SK-N-MC (cell line): ENCODE data around the gene GTPBP1.

Experiments
- DNase-seq: peaks from one replicate; pipeline ENCODE4 v3.0.0-alpha.2; 2011; ENCODE audit warnings: low read depth, low spot score
- H3K27ac ChIP-seq: fragments of 200-600 bp; sonication (generic); 2 replicates; pipeline ENCODE4 v1.5.1; 2016; ENCODE audit warnings: mixed run types
- H3K36me3 ChIP-seq: fragments of 200-600 bp; sonication (generic); 2 replicates; pipeline ENCODE4 v1.6.1; 2017; ENCODE audit warnings: antibody characterized with exemption, low read length, mixed read lengths; ENCODE audit not compliant: insufficient read depth
- H3K4me3 ChIP-seq: fragments of 200-600 bp; sonication (generic); 2 replicates; pipeline ENCODE4 v1.5.1; 2016
- H3K9ac ChIP-seq: fragments of 200-600 bp; sonication (generic); 2 replicates; pipeline ENCODE4 v1.8.0; 2017; ENCODE audit warnings: mixed run types, mixed read lengths; ENCODE audit not compliant: insufficient read length
- H3K9me3 ChIP-seq: fragments of 200-600 bp; sonication (generic); 2 replicates; pipeline ENCODE4 v1.6.1; 2017; ENCODE audit warnings: low read depth, mild to moderate bottlenecking, antibody characterized with exemption, low read length, moderate library complexity, mixed read lengths
- EZH2 ChIP-seq: fragments of 200-600 bp; sonication (generic); IDR thresholded peaks from one replicate; pipeline ENCODE4 v1.6.1; 2017; ENCODE audit warnings: antibody characterized with exemption
- FOXP2 ChIP-seq: optimal IDR thresholded peaks from 2 replicates; pipeline ENCODE3; 2011; ENCODE audit warnings: mild to moderate bottlenecking, moderate library complexity; ENCODE audit not compliant: insufficient read depth; ENCODE audit errors: extremely low read length, control extremely low read depth
- POLR2AphosphoS5 ChIP-seq: IDR thresholded peaks from 2 replicates; pipeline ENCODE4 v1.6.1; 2012; ENCODE audit warnings: mild to moderate bottlenecking, low read depth, low read length, borderline replicate concordance

The GTPBP1 gene

DNA sequence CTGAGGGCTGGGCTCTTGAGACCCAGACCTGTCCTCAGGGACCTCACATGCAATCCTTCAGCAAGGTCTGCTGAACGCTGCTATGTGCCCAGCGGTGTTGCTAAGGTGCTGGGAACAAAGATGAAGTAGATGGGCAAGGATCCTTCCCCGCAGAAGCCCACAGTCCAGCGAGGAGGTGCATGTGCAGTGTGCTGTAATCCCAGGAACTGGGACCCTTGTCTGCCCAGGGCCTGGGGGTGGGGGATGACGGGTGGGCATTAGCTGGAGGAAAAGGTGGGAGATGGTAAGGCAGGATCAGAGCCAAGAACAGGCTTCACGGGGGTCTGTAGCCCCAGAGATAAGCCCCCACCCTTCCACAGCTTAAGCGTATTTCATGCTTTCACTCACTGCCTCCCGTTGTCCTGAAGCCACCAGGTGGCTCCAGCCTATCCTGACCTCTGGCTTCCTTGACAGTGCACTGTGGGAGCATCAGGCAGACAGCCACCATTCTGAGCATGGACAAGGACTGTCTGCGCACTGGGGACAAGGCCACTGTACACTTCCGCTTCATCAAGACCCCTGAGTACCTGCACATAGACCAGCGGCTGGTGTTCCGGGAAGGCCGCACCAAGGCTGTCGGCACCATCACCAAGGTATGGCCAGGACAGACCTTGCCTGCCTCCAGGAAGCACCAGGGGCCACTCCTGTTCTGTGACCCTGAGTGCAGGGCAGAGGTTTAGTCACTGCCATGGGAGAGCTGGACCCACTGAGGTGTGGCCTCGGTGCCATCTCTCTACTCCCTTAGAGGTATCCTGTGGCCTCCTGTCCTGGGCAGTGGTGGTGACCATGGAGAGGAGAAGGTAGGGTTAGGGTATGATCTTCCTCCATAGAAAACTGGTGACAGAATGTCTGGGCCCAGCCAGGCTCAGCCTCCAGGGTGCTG is 22.0 kb downstream of the GTPBP1 start:
- H3K4me3 ChIP-seq: no peak overlapping the region
- no peak overlapping the region for H3K9ac ChIP-seq
- no peaks in the 10 kb centered on the region for H3K9me3 ChIP-seq
- peaks cover 86% of the 10 kb centered on the region for H3K36me3 ChIP-seq
- no peak for DNase-seq
- no peak overlapping the region for H3K27ac ChIP-seq
- TF ChIP-seq POLR2AphosphoS5: no peak
- TF ChIP-seq FOXP2: no peak
- no peak for TF ChIP-seq EZH2

DNA sequence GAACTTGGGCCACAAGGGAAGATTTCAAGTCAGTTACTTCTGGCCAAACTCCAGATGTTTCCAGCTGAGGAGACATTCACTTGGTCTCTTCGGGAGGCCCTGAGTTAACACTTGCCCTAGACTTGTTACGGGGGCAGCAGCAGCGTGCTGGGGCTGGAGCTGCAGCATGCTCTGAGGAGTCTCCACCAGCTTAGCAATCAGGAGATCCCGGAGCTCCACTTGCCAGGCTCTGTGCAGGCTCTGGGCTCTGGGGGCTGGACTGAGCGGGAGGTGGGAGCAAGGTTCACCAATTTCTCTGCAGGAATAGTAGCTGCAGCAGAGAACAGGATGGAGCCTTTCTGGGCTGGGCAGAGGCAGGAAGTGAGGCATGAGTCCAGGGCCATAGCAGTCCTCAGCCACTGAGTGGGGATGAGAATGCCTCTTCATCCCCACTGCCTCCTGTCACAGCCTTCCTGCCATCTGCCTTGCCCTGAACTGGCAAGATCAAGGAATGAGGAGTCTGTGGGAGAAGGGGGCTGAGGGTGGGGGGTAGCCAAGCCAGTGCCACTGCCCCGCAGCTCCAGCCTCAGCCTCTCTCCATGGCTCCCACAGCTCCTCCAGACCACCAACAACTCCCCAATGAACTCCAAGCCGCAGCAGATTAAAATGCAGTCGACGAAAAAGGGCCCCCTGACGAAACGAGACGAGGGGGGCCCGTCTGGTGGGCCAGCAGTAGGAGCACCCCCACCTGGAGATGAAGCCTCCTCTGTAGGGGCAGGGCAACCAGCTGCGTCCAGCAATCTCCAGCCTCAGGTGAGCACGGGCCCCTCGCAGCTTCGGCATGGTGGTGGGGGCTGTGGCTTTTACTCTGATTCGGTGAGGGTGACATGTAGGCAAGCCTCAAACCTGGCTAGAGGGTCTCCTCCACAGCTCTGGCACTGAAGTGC is 23.4 kb downstream of the GTPBP1 start:
- no peak for TF ChIP-seq EZH2
- no peak for TF ChIP-seq POLR2AphosphoS5
- TF ChIP-seq FOXP2: no peak
- DNase-seq: no peak
- Histone ChIP-seq H3K27ac (no peak overlapping the region), H3K9me3 (no peaks in the 10 kb centered on the region), H3K9ac (no peak overlapping the region), H3K36me3 (peaks cover 85% of the 10 kb centered on the region), H3K4me3 (no peak overlapping the region)

DNA sequence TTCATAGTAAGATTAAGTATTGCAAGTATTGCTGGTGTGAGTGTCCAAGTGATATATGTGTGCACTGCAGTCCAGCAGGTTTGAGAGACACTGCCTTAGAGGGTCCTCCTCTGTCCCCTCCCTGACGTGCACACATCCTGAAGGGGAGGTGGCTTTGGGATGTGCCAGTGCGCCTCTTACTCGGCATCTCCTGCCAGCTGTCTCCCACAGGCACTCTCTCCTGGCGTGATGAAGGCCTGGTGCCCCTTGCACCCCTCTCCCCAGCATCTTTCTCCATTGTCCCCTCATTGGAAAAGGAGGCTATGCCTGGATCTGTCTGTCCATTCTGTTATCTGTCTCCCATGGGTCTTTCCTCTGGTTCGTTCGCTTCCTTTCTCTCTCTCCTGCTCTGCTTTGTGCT is 24.2 kb downstream of the GTPBP1 start:
- Histone ChIP-seq H3K4me3 (no peak overlapping the region), H3K27ac (no peak overlapping the region), H3K9me3 (no peaks in the 10 kb centered on the region), H3K9ac (no peak overlapping the region), H3K36me3 (peaks cover 81% of the 10 kb centered on the region)
- TF ChIP-seq EZH2: no peak
- TF ChIP-seq POLR2AphosphoS5: no peak
- TF ChIP-seq FOXP2: no peak
- DNase-seq: no peak

DNA sequence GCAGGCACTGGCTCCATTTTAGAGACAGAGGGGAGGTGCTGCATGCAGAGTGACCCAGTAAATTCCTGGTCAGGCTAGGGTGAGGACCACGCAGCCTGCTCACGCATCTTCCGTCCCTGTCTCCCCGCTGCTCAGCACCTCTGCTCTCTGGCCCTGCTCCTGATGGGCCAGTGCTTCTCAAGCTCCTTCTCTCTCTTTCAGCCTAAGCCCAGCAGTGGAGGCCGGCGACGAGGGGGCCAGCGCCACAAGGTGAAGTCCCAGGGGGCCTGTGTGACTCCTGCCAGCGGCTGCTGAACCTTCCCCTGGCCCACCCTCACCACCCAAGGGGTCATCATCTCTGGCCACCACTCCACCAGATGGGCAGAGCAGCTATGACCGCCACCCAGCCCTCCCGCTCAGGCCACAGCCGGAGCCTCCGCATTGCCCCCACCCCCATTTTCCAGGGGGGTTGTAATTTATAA is 24.7 kb downstream of the GTPBP1 start:
- no peak overlapping the region for H3K27ac ChIP-seq
- no peak overlapping the region for H3K9ac ChIP-seq
- no peak for DNase-seq
- H3K36me3 ChIP-seq: peaks cover 76% of the 10 kb centered on the region
- H3K4me3 ChIP-seq: no peak overlapping the region
- TF ChIP-seq FOXP2 (no peak), POLR2AphosphoS5 (no peak), EZH2 (no peak)
- no peaks in the 10 kb centered on the region for H3K9me3 ChIP-seq

DNA sequence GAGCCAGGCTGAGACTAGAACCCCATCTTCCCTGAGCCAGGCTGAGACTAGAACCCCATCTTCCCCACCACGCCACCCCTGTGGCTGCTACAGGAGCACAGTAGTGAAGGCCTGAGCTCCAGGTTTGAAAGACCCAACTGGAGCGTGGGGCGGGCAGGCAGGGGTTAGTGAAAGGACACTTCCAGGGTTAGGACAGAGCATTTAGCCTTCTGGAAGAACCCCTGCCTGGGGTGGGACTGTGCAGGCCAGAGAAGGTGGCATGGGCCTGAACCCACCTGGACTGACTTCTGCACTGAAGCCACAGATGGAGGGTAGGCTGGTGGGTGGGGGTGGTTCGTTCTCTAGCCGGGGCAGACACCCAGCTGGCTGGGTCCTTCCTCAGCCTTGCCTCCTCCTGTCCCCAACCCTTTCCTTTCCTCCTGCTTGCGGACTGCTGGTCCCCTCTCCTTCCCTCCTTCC is 26.0 kb downstream of the GTPBP1 start:
- Histone ChIP-seq H3K9ac (no peak overlapping the region), H3K36me3 (peaks cover 68% of the 10 kb centered on the region), H3K27ac (no peak overlapping the region), H3K4me3 (no peak overlapping the region), H3K9me3 (no peaks in the 10 kb centered on the region)
- TF ChIP-seq POLR2AphosphoS5: no peak
- no peak for TF ChIP-seq FOXP2
- TF ChIP-seq EZH2: no peak
- no peak for DNase-seq

DNA sequence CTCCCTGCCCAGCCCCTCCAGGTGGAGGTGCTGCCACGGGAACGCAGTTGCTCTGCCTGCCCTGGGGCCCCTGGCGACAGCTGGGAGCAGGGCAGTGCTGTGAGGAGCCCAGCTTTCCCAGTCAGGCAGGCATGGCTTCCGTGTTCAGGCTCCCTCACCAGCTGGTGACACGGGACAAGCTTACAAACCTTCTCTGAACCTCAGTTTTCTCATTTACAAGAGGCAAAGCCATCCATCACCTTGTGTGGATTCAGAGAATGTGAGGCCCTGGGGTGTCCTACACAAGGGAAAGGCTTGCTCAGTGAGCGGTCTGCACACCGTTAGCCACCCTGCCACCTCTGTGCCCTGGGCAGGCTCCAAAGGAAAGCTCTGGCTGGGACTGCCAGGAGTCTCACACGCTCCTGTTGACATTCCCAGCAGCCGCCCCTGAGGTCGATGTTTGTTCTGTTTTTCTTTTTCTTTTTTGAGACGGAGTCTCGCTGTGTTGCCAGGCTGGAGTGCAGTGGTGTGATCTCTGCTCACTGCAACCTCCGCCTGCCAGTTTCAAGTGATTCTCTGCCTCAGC is 26.6 kb downstream of the GTPBP1 start:
- TF ChIP-seq FOXP2 (no peak), POLR2AphosphoS5 (no peak), EZH2 (no peak)
- no peak for DNase-seq
- Histone ChIP-seq H3K36me3 (peaks cover 67% of the 10 kb centered on the region), H3K9me3 (no peaks in the 10 kb centered on the region), H3K4me3 (no peak overlapping the region), H3K27ac (peak overlapping the region; percentile 25; the same call in 1 of the 2 replicates), H3K9ac (no peak overlapping the region)

DNA sequence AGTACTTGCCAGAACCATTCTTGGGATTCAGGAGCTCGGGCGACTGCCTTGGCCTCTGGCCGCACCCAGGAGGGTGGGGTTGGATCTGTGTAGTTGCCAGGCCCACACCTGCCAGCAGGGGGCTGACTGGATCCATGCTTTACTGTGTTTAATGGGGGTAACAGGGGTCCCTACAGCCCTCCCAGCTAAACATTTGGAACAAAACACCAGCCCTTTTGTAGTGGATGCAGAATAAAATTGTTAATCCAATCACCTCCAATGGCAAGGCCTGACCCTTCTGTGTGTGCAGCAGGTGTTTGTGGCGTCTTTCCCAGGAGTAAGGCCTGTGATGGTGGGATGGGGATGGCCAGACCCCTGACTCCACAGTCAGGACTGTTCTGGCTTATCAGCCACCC is 27.6 kb downstream of the GTPBP1 start:
- no peak overlapping the region for H3K4me3 ChIP-seq
- no peak for DNase-seq
- H3K27ac ChIP-seq: 0 out of 2 replicates have a peak overlapping the region, but pooled peaks have one; percentile 31
- no peak overlapping the region for H3K9ac ChIP-seq
- no peak for TF ChIP-seq FOXP2
- no peak for TF ChIP-seq EZH2
- no peak for TF ChIP-seq POLR2AphosphoS5
- H3K36me3 ChIP-seq: peaks cover 67% of the 10 kb centered on the region
- H3K9me3 ChIP-seq: no peaks in the 10 kb centered on the region
